GM12864 (cell line): ENCODE data around the gene PDS5A.
"Not testable (repeated sequence)": the region's sequence is repeated elsewhere in the genome, so short reads cannot be mapped to it uniquely, and the experiment has no call there.

ENCODE experiments used
- DNase-seq: peaks from one replicate; pipeline ENCODE4 v3.0.0-alpha.2; 2011; ENCODE audit warnings: low read depth
- H3K4me3 ChIP-seq: 2 replicates; pipeline ENCODE4 v1.5.1; 2011; ENCODE audit warnings: mild to moderate bottlenecking, low read depth, low read length, control low read depth
- TF ChIP-seq, protein P1 (sequence below): IDR thresholded peaks from 2 replicates; pipeline ENCODE4 v1.5.1; 2011; ENCODE audit warnings: low read depth, mild to moderate bottlenecking, moderate library complexity, low read length, control low read depth, inconsistent platforms; ENCODE audit errors: missing control alignments

PDS5A gene

DNA sequence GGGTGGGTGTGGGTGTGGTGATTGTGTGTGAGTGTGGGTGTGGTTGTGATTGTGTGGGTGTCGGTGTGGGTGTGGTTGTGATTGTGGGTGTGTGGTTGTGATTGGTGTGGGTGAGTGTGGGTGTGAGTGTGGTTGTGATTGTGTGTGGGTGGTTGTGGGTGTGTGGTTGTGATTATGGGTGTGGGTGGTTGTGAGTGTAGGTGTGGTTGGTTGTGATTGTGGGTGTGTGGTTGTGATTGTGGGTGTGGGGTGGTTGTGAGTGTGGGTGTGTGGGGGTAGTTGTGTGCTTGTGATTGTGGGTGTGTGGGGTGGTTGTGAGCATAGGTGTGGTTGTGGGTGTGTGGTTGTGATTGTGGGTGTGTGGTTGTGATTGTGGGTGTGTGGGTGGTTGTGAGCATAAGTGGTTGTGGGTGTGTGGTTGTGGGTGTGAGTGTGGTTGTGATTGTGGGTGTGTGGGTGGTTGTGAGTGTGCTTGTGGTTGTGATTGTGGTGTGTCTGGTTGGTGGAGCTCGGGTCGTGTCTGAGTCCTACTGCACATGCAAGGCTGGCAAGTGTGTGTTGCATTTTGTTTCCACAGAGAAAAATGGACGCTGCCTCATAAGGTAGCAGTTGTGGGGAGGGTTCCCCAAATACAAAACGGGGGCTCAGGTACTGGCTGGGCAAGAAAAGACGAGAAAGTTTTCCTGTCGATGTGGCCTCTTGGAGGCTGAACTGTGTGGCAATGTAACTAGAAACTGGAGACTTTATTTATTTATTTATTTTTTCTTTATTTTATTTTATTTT, 163.1 kb downstream of the PDS5A start:
- TF ChIP-seq, protein P1, sequence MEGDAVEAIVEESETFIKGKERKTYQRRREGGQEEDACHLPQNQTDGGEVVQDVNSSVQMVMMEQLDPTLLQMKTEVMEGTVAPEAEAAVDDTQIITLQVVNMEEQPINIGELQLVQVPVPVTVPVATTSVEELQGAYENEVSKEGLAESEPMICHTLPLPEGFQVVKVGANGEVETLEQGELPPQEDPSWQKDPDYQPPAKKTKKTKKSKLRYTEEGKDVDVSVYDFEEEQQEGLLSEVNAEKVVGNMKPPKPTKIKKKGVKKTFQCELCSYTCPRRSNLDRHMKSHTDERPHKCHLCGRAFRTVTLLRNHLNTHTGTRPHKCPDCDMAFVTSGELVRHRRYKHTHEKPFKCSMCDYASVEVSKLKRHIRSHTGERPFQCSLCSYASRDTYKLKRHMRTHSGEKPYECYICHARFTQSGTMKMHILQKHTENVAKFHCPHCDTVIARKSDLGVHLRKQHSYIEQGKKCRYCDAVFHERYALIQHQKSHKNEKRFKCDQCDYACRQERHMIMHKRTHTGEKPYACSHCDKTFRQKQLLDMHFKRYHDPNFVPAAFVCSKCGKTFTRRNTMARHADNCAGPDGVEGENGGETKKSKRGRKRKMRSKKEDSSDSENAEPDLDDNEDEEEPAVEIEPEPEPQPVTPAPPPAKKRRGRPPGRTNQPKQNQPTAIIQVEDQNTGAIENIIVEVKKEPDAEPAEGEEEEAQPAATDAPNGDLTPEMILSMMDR: no peak
- DNase-seq: no peak
- no peak overlapping the region for H3K4me3 ChIP-seq

DNA sequence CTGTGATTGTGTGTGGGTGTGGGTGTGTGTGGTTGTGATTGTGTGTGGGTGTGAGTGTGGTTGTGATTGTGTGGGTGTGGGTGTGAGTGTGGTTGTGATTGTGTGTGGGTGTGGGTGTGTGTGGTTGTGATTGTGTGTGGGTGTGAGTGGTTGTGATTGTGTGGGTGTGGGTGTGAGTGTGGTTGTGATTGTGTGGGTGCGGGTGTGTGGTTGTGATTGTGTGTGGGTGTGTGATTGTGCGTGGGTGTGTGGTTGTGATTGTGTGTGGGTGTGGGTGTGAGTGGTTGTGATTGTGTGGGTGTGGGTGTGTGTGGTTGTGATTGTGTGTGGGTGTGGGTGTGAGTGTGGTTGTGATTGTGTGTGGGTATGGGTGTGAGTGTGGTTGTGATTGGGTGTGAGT, 163.9 kb downstream of the PDS5A start:
- not testable (repeated sequence) for H3K4me3 ChIP-seq, DNase-seq

DNA sequence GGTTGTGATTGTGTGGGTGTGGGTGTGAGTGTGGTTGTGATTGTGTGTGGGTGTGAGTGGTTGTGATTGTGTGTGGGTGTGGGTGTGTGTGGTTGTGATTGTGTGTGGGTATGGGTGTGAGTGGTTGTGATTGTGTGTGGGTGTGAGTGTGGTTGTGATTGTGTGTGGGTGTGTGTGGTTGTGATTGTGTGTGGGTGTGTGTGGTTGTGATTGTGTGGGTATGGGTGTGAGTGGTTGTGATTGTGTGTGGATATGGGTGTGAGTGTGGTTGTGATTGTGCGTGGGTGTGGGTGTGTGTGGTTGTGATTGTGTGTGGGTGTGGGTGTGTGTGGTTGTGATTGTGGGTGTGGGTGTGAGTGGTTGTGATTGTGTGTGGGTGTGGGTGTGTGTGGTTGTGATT, 164.7 kb downstream of the PDS5A start:
- DNase-seq: not testable (repeated sequence)

DNA sequence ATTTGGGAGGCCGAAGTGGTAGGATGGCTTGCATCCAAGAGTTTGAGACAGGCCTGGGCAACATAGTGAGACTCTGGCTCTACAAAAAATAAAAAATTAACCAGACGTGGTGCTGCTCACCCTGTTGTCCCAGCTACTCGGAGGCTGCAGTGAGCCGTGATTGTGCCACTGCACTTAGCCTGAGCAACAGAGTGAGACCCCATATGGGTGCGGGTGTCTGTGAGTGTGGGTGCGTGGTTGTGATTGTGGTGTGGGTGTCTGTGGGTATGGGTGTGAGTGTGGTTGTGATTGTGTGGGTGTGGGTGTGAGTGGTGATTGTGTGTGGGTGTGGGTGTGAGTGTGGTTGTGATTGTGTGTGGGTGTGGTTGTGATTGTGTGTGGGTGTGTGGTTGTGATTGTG, 165.2 kb downstream of the PDS5A start:
- TF ChIP-seq, protein P1: no peak
- no peak overlapping the region for H3K4me3 ChIP-seq
- no peak for DNase-seq

More for the DNA sequence above, 164.7 kb downstream of the PDS5A start:
- not testable (repeated sequence) for H3K4me3 ChIP-seq

DNA sequence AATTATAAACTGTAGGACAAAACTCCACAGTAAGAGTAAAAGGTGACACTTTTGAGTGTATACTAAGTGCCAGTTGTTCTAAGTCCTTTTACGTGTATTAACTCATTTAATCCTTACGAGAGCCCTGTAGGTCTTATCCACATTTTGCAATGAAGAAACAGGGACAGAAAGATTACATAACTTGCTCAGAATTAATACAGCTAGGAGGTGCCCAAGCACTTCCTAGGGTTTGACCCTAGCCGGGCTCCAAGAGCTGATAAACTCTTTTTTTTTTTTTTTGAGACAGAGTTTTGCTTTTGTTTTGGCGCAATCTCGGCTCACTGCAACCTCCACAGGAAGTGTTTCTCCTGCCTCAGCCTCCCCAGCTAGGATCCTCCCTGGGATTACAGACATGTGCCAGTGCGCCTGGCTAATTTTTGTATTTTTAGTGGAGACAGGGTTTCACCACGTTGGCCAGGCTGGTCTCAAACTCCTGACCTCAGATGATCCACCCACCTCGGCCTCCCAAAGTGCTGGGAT, 169.4 kb downstream of the PDS5A start:
- H3K4me3 ChIP-seq: no peak overlapping the region
- TF ChIP-seq, protein P1: no peak
- DNase-seq: no peak

DNA sequence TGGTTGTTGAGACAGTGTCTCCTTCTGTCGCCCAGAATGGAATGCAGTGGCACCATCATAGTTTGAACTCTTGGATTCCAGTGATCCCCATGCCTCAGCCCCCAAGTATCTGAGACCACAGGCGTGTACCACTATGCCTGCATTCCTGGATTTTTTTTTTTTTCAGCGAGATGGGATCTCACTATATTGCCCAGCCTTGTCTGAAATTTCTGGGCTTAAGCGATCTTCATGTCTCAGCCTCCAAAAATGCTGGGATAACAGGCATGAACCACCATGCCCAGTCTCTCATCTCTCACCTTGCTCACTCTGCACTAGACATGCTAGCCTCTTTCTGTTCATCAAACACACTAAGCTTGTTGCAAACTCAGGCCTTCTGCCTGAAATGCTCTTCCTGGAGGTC, 175.7 kb downstream of the PDS5A start:
- TF ChIP-seq, protein P1: no peak
- DNase-seq: no peak
- no peak overlapping the region for H3K4me3 ChIP-seq

DNA sequence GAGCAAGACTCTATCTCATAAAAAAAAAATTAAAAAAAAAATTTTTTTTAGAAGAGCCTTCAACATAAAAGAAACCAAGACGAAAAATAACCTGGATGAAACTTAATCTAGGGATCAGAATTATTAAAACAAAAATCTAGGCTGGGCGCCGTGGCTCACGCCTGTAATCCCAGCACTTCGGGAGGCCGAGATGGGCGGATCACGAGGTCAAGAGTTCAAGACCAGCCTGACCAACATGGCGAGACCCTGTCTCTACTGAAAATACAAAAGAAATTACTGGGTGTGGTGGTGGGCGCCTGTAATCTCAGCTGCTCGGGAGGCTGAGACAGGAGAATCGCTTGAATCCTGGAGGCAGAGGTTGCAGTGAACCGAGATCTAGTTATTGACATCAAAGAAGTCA, 184.7 kb downstream of the PDS5A start:
- H3K4me3 ChIP-seq, DNase-seq: not testable (repeated sequence)

DNA sequence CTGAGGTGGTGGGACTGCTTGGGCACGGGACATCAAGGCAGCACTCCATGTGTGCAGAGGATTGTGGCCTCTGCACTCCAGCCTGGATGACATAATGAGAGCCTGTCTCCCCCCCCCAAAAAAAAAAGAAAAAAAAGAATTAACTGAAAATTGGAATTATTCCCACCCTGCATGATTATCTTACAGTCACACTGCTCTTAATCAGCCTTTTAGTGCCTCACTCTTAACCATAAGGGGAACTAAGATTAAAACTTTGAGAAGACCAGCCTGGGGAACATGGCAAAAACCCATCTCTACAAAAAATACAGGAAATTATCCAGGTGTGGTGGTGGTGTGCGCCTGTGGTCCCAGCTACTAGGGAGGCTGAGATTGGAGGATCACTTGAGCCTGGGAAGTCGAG, 185.2 kb downstream of the PDS5A start:
- no peak for DNase-seq
- TF ChIP-seq, protein P1: no peak
- H3K4me3 ChIP-seq: no peak overlapping the region
